CD14-positive monocyte (primary cell): ENCODE data around the gene OPA1. TPM values are rescaled to one million over a fixed set of nuclear protein-coding genes. Genes with fewer than 3 reads are reported as not detected.
A peak's percentile ranks its signal among the peaks of the same experiment; 100 is the strongest.

Experiments
- DNase-seq, 3 donors: peaks; one replicate each; pipeline ENCODE4 v3.0.0-alpha.2; 2011 to 2022
- H2AFZ ChIP-seq: 2 replicates; pipeline ENCODE4 v1.6.0; 2012; ENCODE audit warnings: mild to moderate bottlenecking, low read depth, low read length, inconsistent platforms; ENCODE audit not compliant: insufficient read depth, poor library complexity, severe bottlenecking
- H3K27ac ChIP-seq, 2 donors: 1 replicate in 1 of 2; 2 replicates in 1 of 2; pipeline ENCODE4 v1.5.1; 2012 to 2013; ENCODE audit warnings: low read length in 2 of 2, control low read depth in 1 of 2, inconsistent platforms in 1 of 2, low read depth in 1 of 2, mild to moderate bottlenecking in 1 of 2
- H3K27me3 ChIP-seq, 2 donors: one replicate each; pipeline versions ENCODE4 v1.6.0 to v1.6.1; 2011 to 2013; ENCODE audit warnings: low read length in 2 of 2; ENCODE audit not compliant: control insufficient read depth in 2 of 2, insufficient read depth in 2 of 2
- H3K36me3 ChIP-seq, 2 donors: replicated peaks in 1 of 2; 1 replicate in 1 of 2; 2 replicates in 1 of 2; pipeline versions ENCODE4 v1.5.1 to v1.6.1; 2012 to 2013; ENCODE audit warnings: low read length in 2 of 2, control low read depth in 1 of 2, inconsistent platforms in 1 of 2, mild to moderate bottlenecking in 1 of 2; ENCODE audit not compliant: insufficient read depth in 2 of 2, control insufficient read depth in 1 of 2
- H3K4me1 ChIP-seq, 2 donors: 1 replicate in 1 of 2; 2 replicates in 1 of 2; pipeline versions ENCODE4 v1.5.1 to v1.6.1; 2012 to 2013; ENCODE audit warnings: low read length in 2 of 2, control low read depth in 1 of 2, inconsistent platforms in 1 of 2, mild to moderate bottlenecking in 1 of 2, moderate library complexity in 1 of 2; ENCODE audit not compliant: insufficient read depth in 2 of 2, control insufficient read depth in 1 of 2
- H3K4me2 ChIP-seq: replicated peaks from 2 replicates; pipeline ENCODE3; 2012; ENCODE audit warnings: low read length, moderate library complexity, mild to moderate bottlenecking; ENCODE audit not compliant: poor library complexity, severe bottlenecking; ENCODE audit errors: extremely low read depth
- H3K4me3 ChIP-seq, 3 experiments: fragments of 200-600 bp in 1 of 3; sonication (generic) in 1 of 3; replicated peaks in 1 of 3; 1 replicate in 2 of 3; 2 replicates in 1 of 3; pipeline ENCODE4 v1.5.1; 2011 to 2013; ENCODE audit warnings: low read length in 3 of 3, mild to moderate bottlenecking in 3 of 3, control low read depth in 2 of 3, low read depth in 2 of 3, inconsistent platforms in 1 of 3, moderate library complexity in 1 of 3
- H3K79me2 ChIP-seq: 2 replicates; pipeline ENCODE4 v1.6.0; 2012; ENCODE audit warnings: mild to moderate bottlenecking, control low read depth, inconsistent platforms, low read length, moderate library complexity; ENCODE audit not compliant: insufficient read depth
- H3K9ac ChIP-seq: 2 replicates; pipeline ENCODE4 v1.6.0; 2017; ENCODE audit warnings: low read length, mild to moderate bottlenecking; ENCODE audit not compliant: insufficient read depth, poor library complexity, severe bottlenecking
- H3K9me3 ChIP-seq, 2 donors: replicated peaks in 1 of 2; 1 replicate in 1 of 2; 2 replicates in 1 of 2; pipeline versions ENCODE4 v1.5.1 to v1.6.1; 2012 to 2013; ENCODE audit warnings: low read length in 2 of 2, control low read depth in 1 of 2; ENCODE audit not compliant: control insufficient read depth in 1 of 2, insufficient read depth in 1 of 2
- H4K20me1 ChIP-seq: 2 replicates; pipeline ENCODE4 v1.6.0; 2012; ENCODE audit warnings: mild to moderate bottlenecking, low read length, control low read depth, moderate library complexity; ENCODE audit not compliant: insufficient read depth
- H3K27ac Mint-ChIP-seq, 7 donors: one replicate each; pipeline ENCODE4 v1.8.0; 2020; ENCODE audit warnings: mild to moderate bottlenecking in 7 of 7, mixed read lengths in 7 of 7, moderate library complexity in 6 of 7, inconsistent platforms in 2 of 7
- H3K27me3 Mint-ChIP-seq, 3 donors: one replicate each; pipeline ENCODE4 v1.8.0; 2021 to 2022; ENCODE audit warnings: low read depth in 3 of 3, mild to moderate bottlenecking in 3 of 3, mixed read lengths in 3 of 3, moderate library complexity in 3 of 3, inconsistent platforms in 1 of 3
- H3K36me3 Mint-ChIP-seq, 2 donors: one replicate each; pipeline ENCODE4 v1.8.0; 2020; ENCODE audit warnings: mixed read lengths in 2 of 2, inconsistent platforms in 1 of 2, mild to moderate bottlenecking in 1 of 2
- H3K4me1 Mint-ChIP-seq: one replicate; pipeline ENCODE4 v1.8.0; 2020; ENCODE audit warnings: mild to moderate bottlenecking, mixed read lengths
- H3K4me3 Mint-ChIP-seq, 2 donors: one replicate each; pipeline ENCODE4 v1.8.0; 2020; ENCODE audit warnings: mild to moderate bottlenecking in 2 of 2, mixed read lengths in 2 of 2, moderate library complexity in 1 of 2
- H3K9me3 Mint-ChIP-seq, 7 donors: one replicate each; pipeline ENCODE4 v1.8.0; 2020 to 2022; ENCODE audit warnings: mixed read lengths in 7 of 7, mild to moderate bottlenecking in 6 of 7, moderate library complexity in 6 of 7, inconsistent platforms in 2 of 7
- CTCF ChIP-seq: fragments of 200-600 bp; IDR thresholded peaks from one replicate; pipeline ENCODE4 v1.8.0; 2022; ENCODE audit warnings: antibody characterized with exemption, mild to moderate bottlenecking
- WGBS: methylation state at CpG from one replicate; pipeline ENCODE4 v1.1.5; 2013; ENCODE audit warnings: missing lambda C conversion rate; ENCODE audit not compliant: insufficient coverage; 5-methylcytosine and 5-hydroxymethylcytosine counted together
- intact Hi-C, 2 donors: fragments of 100-400 bp; cut with micrococcal nuclease; formaldehyde crosslinking; loops; one replicate each; pipeline versions ENCODE4 v1.15.0 to v1.15.1; 2023
- polyA plus RNA-seq, 3 donors: library from polyadenylated mRNA; depleted of rRNA in 1 of 3; unstranded in 2 of 3; stranded (reverse) in 1 of 3; fragments of 300-500 nt in 2 of 3; fragments of >200 nt in 1 of 3; fragmentation: Illumina TruSeq in 2 of 3; gene quantifications; 1 replicate in 2 of 3; 2 replicates in 1 of 3; pipeline ENCODE4 v1.2.3, GENCODE V29; 2012 to 2021

The OPA1 gene
- polyA plus RNA-seq, 3 donors: 15.4 to 26.5 (median 18.1) TPM

- intact Hi-C loops: no loop called here
- H3K9me3 Mint-ChIP-seq: peaks cover 5 to 20% (median 15%) of the 10 kb centered on the region in 7 donors
- H3K27me3 Mint-ChIP-seq: peaks cover 2 to 5% (median 3%) of the 10 kb centered on the region in 3 donors
- no peak for DNase-seq
- no peaks in the 10 kb centered on the region for H3K27me3 ChIP-seq
- H3K4me1 ChIP-seq: peaks cover 8 to 9% of the 10 kb centered on the region in 2 donors
- H3K36me3 ChIP-seq: no peaks in the 10 kb centered on the region
- H3K9ac ChIP-seq: no peak overlapping the region
- H2AFZ ChIP-seq: no peak overlapping the region
- no peaks in the 10 kb centered on the region for H3K79me2 ChIP-seq
- no peak overlapping the region for H3K27ac ChIP-seq
- H3K9me3 ChIP-seq: peaks cover 10 to 12% of the 10 kb centered on the region in 2 donors
- no peaks in the 10 kb centered on the region for H4K20me1 ChIP-seq
- H3K4me2 ChIP-seq: no peak overlapping the region
- no peak overlapping the region for H3K27ac Mint-ChIP-seq
- TF ChIP-seq CTCF: no peak
- 96% methylated on average over 11 of the region's 19 CpGs for WGBS
- peaks cover 10% of the 10 kb centered on the region for H3K4me1 Mint-ChIP-seq
- no peak overlapping the region for H3K4me3 ChIP-seq
- H3K4me3 Mint-ChIP-seq: no peak overlapping the region
- H3K36me3 Mint-ChIP-seq: no peaks in the 10 kb centered on the region
These were observed 119.1 kb downstream of the OPA1 start for GRCh38 chr3:193711964-193712598.

GRCh38 chr3:193712938-193713337, 119.9 kb downstream of the OPA1 start:
- H3K9me3 Mint-ChIP-seq: peaks cover 5 to 21% (median 15%) of the 10 kb centered on the region in 7 donors
- WGBS: 81% methylated on average over 4 of the region's 5 CpGs

More at GRCh38 chr3:193712938-193713337, 119.9 kb downstream of the OPA1 start:
- Histone ChIP-seq H3K27ac (no peak overlapping the region), H3K79me2 (no peaks in the 10 kb centered on the region), H3K9ac (no peak overlapping the region), H4K20me1 (no peaks in the 10 kb centered on the region), H3K4me2 (no peak overlapping the region), H3K4me3 (no peak overlapping the region), H3K9me3 (peaks cover 10 to 12% of the 10 kb centered on the region in 2 donors), H3K4me1 (peaks cover 8 to 9% of the 10 kb centered on the region in 2 donors), H2AFZ (no peak overlapping the region), H3K27me3 (no peaks in the 10 kb centered on the region), H3K36me3 (no peaks in the 10 kb centered on the region)
- H3K27me3 Mint-ChIP-seq: peaks cover 1 to 5% (median 5%) of the 10 kb centered on the region in 3 donors
- no peaks in the 10 kb centered on the region for H3K36me3 Mint-ChIP-seq
- no peak overlapping the region for H3K4me3 Mint-ChIP-seq
- no peak for TF ChIP-seq CTCF
- DNase-seq: no peak
- intact Hi-C loops: no loop called here
- peak overlapping the region in 1 of 7 donors; percentile 49 for H3K27ac Mint-ChIP-seq
- H3K4me1 Mint-ChIP-seq: peaks cover 10% of the 10 kb centered on the region
